IMR-90 (cell line): ENCODE data around the gene COL5A2. TPM values are rescaled to one million over a fixed set of nuclear protein-coding genes. Genes with fewer than 3 reads are reported as not detected.

Source experiments
- ATAC-seq: fragments of 200-7000 bp; cut with Tn5 transposase; 2 replicates; pipeline ENCODE4 v1.9.1; 2020; ENCODE audit warnings: low read depth, mild to moderate bottlenecking, moderate library complexity
- BruUV-seq: library from RNA; stranded (reverse); fragments of 400-500 nt; replicated peaks from 2 replicates; lab custom pipeline; 2021; lab: Mats Ljungman, UMichigan
- CTCF ChIA-PET: fragments of 300-600 bp; formaldehyde crosslinking; extraction: SDS; loops from one replicate; lab custom pipeline; 2021; ENCODE audit warnings: antibody characterized with exemption; lab: Yijun Ruan, JAX
- POLR2A ChIA-PET: fragments of 300-600 bp; sonication (Branson Sonifier 250); formaldehyde crosslinking; loops from one replicate; lab custom pipeline; 2022; ENCODE audit warnings: antibody characterized with exemption; ENCODE audit not compliant: unreplicated experiment; lab: Charles Lee
- DNase-seq: peaks from one replicate; pipeline ENCODE4 v3.0.0; 2013
- H2AFZ ChIP-seq: replicated peaks from 2 replicates; pipeline ENCODE3; 2013; ENCODE audit warnings: low read length, mild to moderate bottlenecking; ENCODE audit not compliant: poor library complexity
- H2AK5ac ChIP-seq: 2 replicates; pipeline ENCODE4 v1.6.1; 2013; ENCODE audit warnings: low read depth, low read length, inconsistent platforms
- H2AK9ac ChIP-seq: replicated peaks from 2 replicates; pipeline ENCODE3; 2013; ENCODE audit warnings: mild to moderate bottlenecking, low read depth, low read length, moderate library complexity; ENCODE audit not compliant: poor library complexity
- H2BK120ac ChIP-seq: 2 replicates; pipeline ENCODE4 v1.6.1; 2013; ENCODE audit warnings: low read depth, low read length, inconsistent platforms
- H2BK15ac ChIP-seq: 3 replicates; pipeline ENCODE4 v1.6.1; 2013; ENCODE audit warnings: low read depth, low read length, inconsistent platforms
- H2BK20ac ChIP-seq: 2 replicates; pipeline ENCODE4 v1.6.1; 2013; ENCODE audit warnings: low read depth, mild to moderate bottlenecking, inconsistent platforms, low read length, moderate library complexity
- H2BK5ac ChIP-seq: 2 replicates; pipeline ENCODE4 v1.6.1; 2013; ENCODE audit warnings: mild to moderate bottlenecking, low read depth, low read length, inconsistent platforms; ENCODE audit not compliant: poor library complexity, severe bottlenecking
- H3K14ac ChIP-seq: replicated peaks from 2 replicates; pipeline ENCODE4 v1.6.1; 2013; ENCODE audit warnings: low read depth, low read length, inconsistent platforms
- H3K18ac ChIP-seq: 2 replicates; pipeline ENCODE4 v1.6.1; 2013; ENCODE audit warnings: low read depth, low read length, control low read depth
- H3K23ac ChIP-seq: 2 replicates; pipeline ENCODE4 v1.6.1; 2013; ENCODE audit warnings: low read depth, low read length, inconsistent platforms
- H3K27ac ChIP-seq: 2 replicates; pipeline ENCODE4 v1.5.1; 2013; ENCODE audit warnings: mild to moderate bottlenecking, control low read depth, low read length; ENCODE audit not compliant: insufficient read depth
- H3K27me3 ChIP-seq: 2 replicates; pipeline ENCODE4 v1.6.1; 2013; ENCODE audit warnings: low read length; ENCODE audit not compliant: control insufficient read depth, insufficient read depth
- H3K36me3 ChIP-seq: 2 replicates; pipeline ENCODE4 v1.6.1; 2013; ENCODE audit warnings: low read length, mixed read lengths; ENCODE audit not compliant: control insufficient read depth, insufficient read depth
- H3K4ac ChIP-seq: 2 replicates; pipeline ENCODE4 v1.6.1; 2013; ENCODE audit warnings: low read depth, low read length, inconsistent platforms
- H3K4me1 ChIP-seq: 2 replicates; pipeline ENCODE4 v1.6.1; 2013; ENCODE audit warnings: low read length, mixed read lengths; ENCODE audit not compliant: control insufficient read depth, insufficient read depth
- H3K4me2 ChIP-seq: 2 replicates; pipeline ENCODE4 v1.6.1; 2013; ENCODE audit warnings: low read depth, mild to moderate bottlenecking, control low read depth, low read length, moderate library complexity
- H3K4me3 ChIP-seq: 2 replicates; pipeline ENCODE4 v1.5.1; 2013; ENCODE audit warnings: low read depth, mild to moderate bottlenecking, control low read depth, low read length, moderate library complexity; ENCODE audit not compliant: insufficient read depth
- H3K56ac ChIP-seq: 2 replicates; pipeline ENCODE4 v1.6.1; 2013; ENCODE audit warnings: low read length, inconsistent platforms; ENCODE audit not compliant: insufficient read depth; ENCODE audit errors: extremely low read depth
- H3K79me1 ChIP-seq, 2 experiments: 2 replicates each; pipeline ENCODE4 v1.6.1; 2013; ENCODE audit warnings: low read length in 2 of 2, inconsistent platforms in 1 of 2, low read depth in 1 of 2
- H3K9ac ChIP-seq: 2 replicates; pipeline ENCODE4 v1.6.1; 2013; ENCODE audit warnings: low read depth, low read length, control low read depth
- H3K9me1 ChIP-seq: 2 replicates; pipeline ENCODE4 v1.6.1; 2013; ENCODE audit warnings: low read length, inconsistent platforms; ENCODE audit not compliant: insufficient read depth
- H3K9me3 ChIP-seq: 2 replicates; pipeline ENCODE4 v1.6.1; 2013; ENCODE audit warnings: low read length; ENCODE audit not compliant: control insufficient read depth, insufficient read depth
- H4K20me1 ChIP-seq: 2 replicates; pipeline ENCODE4 v1.6.1; 2013; ENCODE audit warnings: low read length, inconsistent platforms; ENCODE audit not compliant: insufficient read depth
- H4K5ac ChIP-seq: 2 replicates; pipeline ENCODE4 v1.6.1; 2013; ENCODE audit warnings: mild to moderate bottlenecking, low read depth, low read length, control low read depth
- H4K8ac ChIP-seq, 2 experiments: 2 replicates each; pipeline ENCODE4 v1.6.1; 2013; ENCODE audit warnings: low read depth in 2 of 2, low read length in 2 of 2, control low read depth in 1 of 2, inconsistent platforms in 1 of 2
- H4K91ac ChIP-seq: 2 replicates; pipeline ENCODE4 v1.6.1; 2013; ENCODE audit warnings: low read depth, low read length, inconsistent platforms; ENCODE audit not compliant: insufficient read depth
- CEBPB ChIP-seq: IDR thresholded peaks from 2 replicates; pipeline ENCODE4 v1.6.1; 2012; ENCODE audit warnings: low read depth, low read length, improper control_type of control experiment
- MAFK ChIP-seq: IDR thresholded peaks from 2 replicates; pipeline ENCODE4 v1.6.1; 2012; ENCODE audit warnings: low read depth, low read length, improper control_type of control experiment
- WGBS, 2 experiments: methylation state at CpG; one replicate each; pipeline versions ENCODE4 v1.1.5 to v1.1.7; 2013; ENCODE audit warnings: missing lambda C conversion rate in 2 of 2; ENCODE audit not compliant: insufficient read length in 1 of 2; ENCODE audit errors: extremely low coverage in 2 of 2; 5-methylcytosine and 5-hydroxymethylcytosine counted together
- dilution Hi-C: fragments of 300-500 bp; cut with HindIII; formaldehyde crosslinking; loops from one replicate; pipeline ENCODE4 v1.14.3; 2018; ENCODE audit warnings: low sequenced_read_pairs; ENCODE audit not compliant: unreplicated experiment
- in situ Hi-C: fragments of 300-500 bp; cut with MboI; formaldehyde crosslinking; loops from 3 replicates; pipeline ENCODE4 v1.14.3; 2019; ENCODE audit warnings: low sequenced_read_pairs, inconsistent platforms, mixed read lengths
- intact Hi-C: fragments of 100-400 bp; cut with micrococcal nuclease; formaldehyde crosslinking; loops from 2 replicates; pipeline ENCODE4 v1.10.0; 2022
- polyA plus RNA-seq, 3 experiments: library from polyadenylated mRNA; depleted of rRNA; stranded (reverse); fragments of >200 nt; gene quantifications; 2 replicates each; pipeline ENCODE4 v1.2.3, GENCODE V29; 2012; ENCODE audit warnings: low replicate concordance in 1 of 3
- total RNA-seq: library from RNA; depleted of rRNA; stranded (reverse); fragments of >200 nt; gene quantifications from 2 replicates; pipeline ENCODE4 v1.2.3, GENCODE V29; 2012

The COL5A2 gene
- total and polyA plus RNA-seq, 2 of the 4 experiments (the other 2 are of a cell fraction), result 181 to 257 TPM

GRCh38 chr2:189150033-189150432 is 29.5 kb downstream of the COL5A2 start:
- H3K9me1 ChIP-seq, result peaks cover 12% of the 10 kb centered on the region
- no peak overlapping the region for H2AFZ ChIP-seq
- ATAC-seq, result peak; percentile 55
- no peak overlapping the region for H3K4ac ChIP-seq
- no peak overlapping the region for H3K4me3 ChIP-seq
- no peak overlapping the region for H3K9ac ChIP-seq
- in situ Hi-C loops, result no loop called here
- peaks cover 47% of the 10 kb centered on the region; the same call in 1 of the 2 replicates for H4K20me1 ChIP-seq
- intact Hi-C loops, result no loop called here
- H3K56ac ChIP-seq, result no peak overlapping the region
- DNase-seq, result peak; percentile 65
- no peak overlapping the region for H3K18ac ChIP-seq
- WGBS, 2 experiments, result no CpG with 5 or more reads among the region's 2 CpGs
- H2AK9ac ChIP-seq, result no peak overlapping the region
- no TSS peak for BruUV-seq
- H2BK20ac ChIP-seq, result no peak overlapping the region
- H2BK5ac ChIP-seq, result peak overlapping the region; percentile 79
- no peaks in the 10 kb centered on the region for H3K27me3 ChIP-seq
- ChIA-PET CTCF (interaction anchor here (0.5 to 0.9 kb wide), 2 partner anchors 16 to 57 kb away, joined by 3 to 4 read pairs; no protein-coding TSS in a partner anchor), POLR2A (no interaction called here)
- H2BK120ac ChIP-seq, result no peak overlapping the region
- H3K4me2 ChIP-seq, result peak overlapping the region; percentile 27; the same call in 1 of the 2 replicates
- peaks cover 3% of the 10 kb centered on the region for H3K36me3 ChIP-seq
- H3K14ac ChIP-seq, result no peak overlapping the region
- H2BK15ac ChIP-seq, result no peak overlapping the region
- H3K9me3 ChIP-seq, result no peaks in the 10 kb centered on the region
- no peak overlapping the region for H3K23ac ChIP-seq
- H3K4me1 ChIP-seq, result peaks cover 20% of the 10 kb centered on the region
- H4K8ac ChIP-seq, result no peak overlapping the region
- TF ChIP-seq MAFK, result no peak
- peak; percentile 70 for TF ChIP-seq CEBPB
- dilution Hi-C loops, result no loop called here
- no peak overlapping the region for H4K91ac ChIP-seq
- no peak overlapping the region for H4K5ac ChIP-seq
- peaks cover 1 to 40% of the 10 kb centered on the region in 2 experiments; a peak in 2 of 4 replicates for H3K79me1 ChIP-seq
- H3K27ac ChIP-seq, result no peak overlapping the region; the same call in 1 of the 2 replicates
- H2AK5ac ChIP-seq, result no peak overlapping the region
